ENCODE data around the gene MBP. TPM values are rescaled to one million over a fixed set of nuclear protein-coding genes. Genes with fewer than 3 reads are reported as not detected.

The MBP gene
- total RNA-seq, 1 donor from 2014 or later, result 35.0 TPM

- TF ChIP-seq CTCF (IDR thresholded peaks at IDR 0.05; ENCODE audit: borderline replicate concordance), result no peak
- no peak overlapping the region for H3K27ac ChIP-seq (replicated peaks)
- intact Hi-C loops (cut with micrococcal nuclease), result no loop called here
- H3K9me3 ChIP-seq (replicated peaks), result no peaks in the 10 kb centered on the region
- no peak for DNase-seq
- peaks cover 12% of the 10 kb centered on the region for H3K27me3 ChIP-seq (ENCODE audit: low read depth)
- H3K36me3 ChIP-seq, result no peaks in the 10 kb centered on the region
- no peak overlapping the region for H3K4me3 ChIP-seq
- H3K4me1 ChIP-seq, result peaks cover 36% of the 10 kb centered on the region
These were observed 4.5 kb upstream of the MBP start for GRCh38 chr18:77136871-77137665.

- Histone ChIP-seq H3K27ac (replicated peaks) (no peak overlapping the region), H3K4me1 (peaks cover 44% of the 10 kb centered on the region), H3K27me3 (ENCODE audit: low read depth) (peaks cover 21% of the 10 kb centered on the region), H3K36me3 (no peaks in the 10 kb centered on the region), H3K4me3 (no peak overlapping the region), H3K9me3 (replicated peaks) (no peaks in the 10 kb centered on the region)
- intact Hi-C loops (cut with micrococcal nuclease), result no loop called here
- no peak for DNase-seq
- no peak for TF ChIP-seq CTCF (IDR thresholded peaks at IDR 0.05; ENCODE audit: borderline replicate concordance)
These were observed 3.6 kb upstream of the MBP start for GRCh38 chr18:77136076-77136718.

GRCh38 chr18:77135339-77136075, 2.9 kb upstream of the MBP start:
- TF ChIP-seq CTCF (IDR thresholded peaks at IDR 0.05; ENCODE audit: borderline replicate concordance), result no peak
- no peaks in the 10 kb centered on the region for H3K9me3 ChIP-seq (replicated peaks)
- H3K27me3 ChIP-seq (ENCODE audit: low read depth), result peaks cover 23% of the 10 kb centered on the region
- no peak overlapping the region for H3K4me3 ChIP-seq
- H3K27ac ChIP-seq (replicated peaks), result no peak overlapping the region
- H3K4me1 ChIP-seq, result peaks cover 42% of the 10 kb centered on the region
- no peak for DNase-seq
- no peaks in the 10 kb centered on the region for H3K36me3 ChIP-seq
- intact Hi-C loops (cut with micrococcal nuclease), result no loop called here

- Histone ChIP-seq H3K27me3 (ENCODE audit: low read depth) (peaks cover 23% of the 10 kb centered on the region), H3K36me3 (no peaks in the 10 kb centered on the region), H3K4me3 (no peak overlapping the region), H3K9me3 (replicated peaks) (no peaks in the 10 kb centered on the region), H3K4me1 (peaks cover 46% of the 10 kb centered on the region), H3K27ac (replicated peaks) (peak overlapping the region; percentile 90)
- no peak for TF ChIP-seq CTCF (IDR thresholded peaks at IDR 0.05; ENCODE audit: borderline replicate concordance)
- DNase-seq, result no peak
- intact Hi-C loops (cut with micrococcal nuclease), result no loop called here
These were observed 2.0 kb upstream of the MBP start for GRCh38 chr18:77134611-77135010.

GRCh38 chr18:77133835-77134496, 1.4 kb upstream of the MBP start:
- Histone ChIP-seq H3K9me3 (replicated peaks) (no peaks in the 10 kb centered on the region), H3K36me3 (no peaks in the 10 kb centered on the region), H3K27me3 (ENCODE audit: low read depth) (peaks cover 23% of the 10 kb centered on the region), H3K4me1 (peaks cover 53% of the 10 kb centered on the region), H3K4me3 (peak overlapping the region; percentile 86), H3K27ac (replicated peaks) (peak overlapping the region; percentile 90)
- intact Hi-C loops (cut with micrococcal nuclease), result no loop called here
- peak; percentile 60 for DNase-seq
- peak; percentile 32 for TF ChIP-seq CTCF (IDR thresholded peaks at IDR 0.05; ENCODE audit: borderline replicate concordance)
